GM19035 (cell line): ENCODE data around the gene KCNH4.

ENCODE experiments used
- ATAC-seq: cut with Tn5 transposase; IDR thresholded peaks from one replicate; pipeline ENCODE4 v1.9.1; 2021; ENCODE audit not compliant: unreplicated experiment

The KCNH4 gene

GRCh38 chr17:42120161-42120769, 60.7 kb downstream of the KCNH4 start:
- ATAC-seq, result no peak

DNA sequence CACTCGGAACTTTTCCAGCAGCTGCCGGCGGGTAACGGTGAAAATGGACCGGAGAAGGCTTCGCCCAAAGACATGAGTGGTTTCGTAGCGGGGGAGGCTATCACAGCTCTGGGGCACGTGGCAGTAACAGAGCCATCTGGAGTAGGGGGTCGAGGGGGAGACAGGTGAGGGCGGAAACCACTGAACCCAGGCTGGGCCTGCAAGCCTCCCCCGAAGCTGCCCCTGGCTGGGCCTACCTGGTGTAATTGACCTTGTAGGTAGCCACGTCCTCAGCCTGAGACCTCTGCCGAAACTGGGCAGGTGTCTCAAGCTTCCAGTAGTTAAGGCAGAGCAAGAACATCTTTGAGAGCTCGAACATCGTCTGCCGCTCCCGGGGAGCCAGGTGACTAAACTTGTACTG, 61.6 kb downstream of the KCNH4 start:
- no peak for ATAC-seq

- no peak for ATAC-seq
These were observed 62.4 kb downstream of the KCNH4 start for GRCh38 chr17:42118545-42118944.

GRCh38 chr17:42118126-42118510, 62.8 kb downstream of the KCNH4 start:
- no peak for ATAC-seq

- ATAC-seq, result no peak
These were observed 63.4 kb downstream of the KCNH4 start for GRCh38 chr17:42117397-42118125.

DNA sequence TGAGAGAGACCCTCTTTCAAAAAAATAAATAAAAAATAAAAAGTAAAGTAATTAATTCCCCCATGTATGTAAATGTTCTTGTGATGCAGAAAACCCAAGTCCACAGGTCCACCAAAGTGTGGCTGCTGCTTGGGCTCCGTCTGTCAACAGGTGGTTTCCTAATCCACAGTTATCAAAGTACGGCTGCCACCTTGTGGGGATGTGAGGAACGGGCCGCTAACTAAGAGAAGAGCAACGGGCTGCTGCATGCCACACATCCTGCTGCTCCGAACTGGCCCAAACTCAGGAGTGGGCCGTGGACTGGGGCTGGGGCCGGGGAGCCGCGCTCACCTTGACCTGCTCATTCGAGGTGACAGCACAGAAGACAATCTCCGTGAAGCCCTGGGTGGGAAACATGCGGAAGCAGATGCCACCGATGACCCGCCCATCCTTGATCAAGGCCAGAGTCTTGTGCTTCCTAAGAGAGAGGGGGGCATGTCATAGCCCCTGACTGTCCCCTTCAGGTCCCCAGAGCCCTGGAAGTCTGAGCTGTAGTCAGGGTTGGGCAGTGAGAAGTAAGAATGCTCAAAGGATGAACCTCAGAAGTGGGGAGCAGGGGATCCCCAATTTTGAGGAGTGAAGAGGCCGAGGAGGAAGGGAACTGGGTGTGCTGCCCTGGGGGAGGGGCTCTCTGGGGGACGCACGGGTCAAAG, 64.1 kb downstream of the KCNH4 start:
- ATAC-seq, result no peak

DNA sequence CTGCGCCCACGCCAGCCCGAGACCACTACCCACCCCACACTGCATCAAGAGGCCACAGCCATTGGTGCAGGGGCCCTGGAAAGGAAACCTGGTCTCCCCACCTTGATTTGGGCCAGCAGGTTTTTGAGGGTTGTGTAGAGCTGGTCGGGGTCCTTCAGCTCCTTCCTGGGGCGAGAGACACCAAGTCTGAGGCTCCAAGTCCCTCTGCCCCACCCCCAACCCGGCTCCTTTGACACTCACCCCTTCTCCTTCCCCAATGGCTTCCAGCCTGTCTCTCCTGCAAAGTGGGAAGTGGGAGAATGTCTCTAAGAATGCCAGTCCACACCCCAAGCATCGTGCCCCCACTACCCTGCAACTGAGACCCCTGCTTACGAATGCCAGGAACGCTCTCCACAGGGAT, 66.8 kb downstream of the KCNH4 start:
- no peak for ATAC-seq

GRCh38 chr17:42113293-42114069, 67.5 kb downstream of the KCNH4 start:
- ATAC-seq, result no peak

DNA sequence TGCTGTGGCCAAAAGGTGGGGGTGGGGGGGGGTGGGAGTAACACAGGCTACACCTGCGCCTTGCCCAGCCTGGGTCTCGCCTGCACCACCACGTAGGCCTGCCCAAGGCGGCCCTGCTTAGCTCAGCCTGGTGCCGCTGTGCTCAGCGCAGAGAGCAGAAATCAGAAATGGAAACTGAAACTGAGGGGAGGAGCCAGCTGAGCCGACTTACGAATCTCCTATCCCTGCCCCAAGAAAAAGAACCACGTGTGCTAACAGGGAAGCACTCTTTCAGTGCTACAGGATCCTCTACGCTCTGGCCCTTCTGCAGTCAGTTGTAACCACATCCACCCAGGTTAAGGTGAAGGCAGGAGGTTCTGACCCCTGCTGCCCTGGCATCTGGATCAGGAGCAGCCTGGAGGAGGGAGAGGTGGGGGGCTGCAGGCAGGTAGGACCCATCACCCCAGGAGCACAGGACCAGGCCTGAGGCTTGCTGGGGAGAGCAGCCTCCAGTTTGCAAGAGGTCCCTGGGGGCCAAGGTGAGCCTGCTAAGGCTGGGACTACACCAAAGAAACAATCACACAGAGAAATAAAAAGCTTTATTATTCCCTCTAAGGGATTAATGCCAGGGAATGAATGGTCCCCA, 68.3 kb downstream of the KCNH4 start, which contains the start of gene DHX58:
Gene DHX58 (minus strand): TSS at position 163 of the 625 bp plus-strand sequence. CDS start 822 bp downstream, outside the sequence.
- peak; percentile 58 for ATAC-seq

- peak; percentile 8 for ATAC-seq
These were observed 68.9 kb downstream of the KCNH4 start for GRCh38 chr17:42111871-42112551.

DNA sequence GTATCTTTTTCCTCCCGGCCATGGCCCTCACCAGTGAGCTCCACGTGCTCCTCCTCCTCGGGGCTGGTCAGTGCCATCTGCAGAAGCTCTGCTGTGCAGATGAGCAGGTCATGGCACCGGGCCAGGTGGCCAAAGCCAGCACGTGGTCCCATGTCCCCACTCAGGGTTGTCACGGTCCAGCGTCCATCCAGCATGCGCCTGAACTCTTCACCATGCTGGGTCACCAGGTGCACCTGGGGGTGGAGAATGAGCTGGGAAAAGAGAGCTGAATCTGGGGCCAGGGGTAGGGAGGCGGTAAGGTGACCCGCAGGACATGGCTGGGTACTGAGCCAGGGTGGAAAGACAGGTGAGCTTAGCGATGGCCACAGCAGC, 69.7 kb downstream of the KCNH4 start:
- ATAC-seq, result no peak

DNA sequence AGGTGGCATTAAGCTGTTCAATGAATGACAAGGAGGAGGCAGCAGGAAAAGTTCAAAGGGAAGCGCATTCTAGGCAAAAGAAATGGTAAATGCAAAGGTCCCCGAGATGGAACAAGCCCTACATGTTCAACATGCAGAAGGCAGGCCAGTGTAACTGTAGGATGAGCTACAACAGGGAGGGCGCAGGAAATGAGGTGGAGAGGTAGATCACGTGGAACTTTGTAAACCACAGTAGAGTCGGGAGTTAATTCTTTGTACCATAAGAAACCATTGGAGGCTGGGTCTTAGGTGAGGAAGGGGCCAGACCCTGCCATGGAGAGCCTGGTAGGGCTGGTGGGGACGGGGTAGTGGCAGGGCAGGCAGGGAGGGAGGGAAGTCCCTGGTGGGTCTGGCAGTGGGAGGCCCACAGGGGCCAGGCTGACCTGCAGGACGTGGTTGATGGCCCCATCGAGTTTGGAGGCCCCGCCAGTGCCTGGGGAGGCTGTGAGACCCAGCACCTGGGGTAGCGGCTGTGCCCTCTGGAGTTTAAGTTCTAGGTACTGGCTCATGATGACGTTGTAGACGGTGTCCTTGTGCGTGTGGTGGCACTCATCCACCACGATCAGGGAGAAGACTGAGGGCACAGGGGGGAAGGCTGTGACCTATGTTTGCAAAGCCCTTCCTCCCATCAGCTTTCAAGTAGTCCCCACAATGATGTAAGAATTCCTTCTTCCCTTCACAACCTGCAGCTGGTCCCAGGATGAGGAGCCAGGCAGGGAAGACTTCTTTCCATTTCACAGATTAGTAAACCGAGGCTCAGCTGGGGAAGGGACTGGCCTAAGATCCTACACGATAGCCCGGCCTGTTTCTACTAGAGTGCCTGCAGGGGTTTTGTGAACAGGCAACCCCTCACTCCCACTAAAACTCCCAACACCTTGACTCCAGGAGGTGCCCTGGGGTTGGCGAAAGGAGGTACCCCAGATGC, 70.4 kb downstream of the KCNH4 start:
- no peak for ATAC-seq

DNA sequence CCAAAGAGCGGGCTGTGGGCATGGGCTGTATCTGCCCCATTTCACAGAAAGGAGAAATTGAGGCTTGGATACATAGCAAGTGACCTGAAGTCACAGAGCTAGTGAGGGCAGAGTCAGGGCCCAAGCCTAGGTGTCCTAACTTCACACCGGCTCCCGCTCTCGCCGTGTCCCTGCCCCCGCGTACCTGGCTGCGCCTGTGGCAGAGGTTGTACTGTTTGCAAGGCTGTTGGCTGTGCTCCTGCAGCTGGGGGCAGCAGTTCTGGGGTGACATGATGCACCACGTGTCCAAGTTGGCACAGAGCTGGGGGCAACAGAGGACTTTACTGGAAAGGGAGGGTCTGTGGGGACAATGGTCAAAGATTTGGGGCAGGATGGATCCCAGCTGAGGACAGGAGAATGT, 71.9 kb downstream of the KCNH4 start:
- ATAC-seq, result no peak

- ATAC-seq, result peak; percentile 51
These were observed 73.1 kb downstream of the KCNH4 start for GRCh38 chr17:42107597-42108576.

DNA sequence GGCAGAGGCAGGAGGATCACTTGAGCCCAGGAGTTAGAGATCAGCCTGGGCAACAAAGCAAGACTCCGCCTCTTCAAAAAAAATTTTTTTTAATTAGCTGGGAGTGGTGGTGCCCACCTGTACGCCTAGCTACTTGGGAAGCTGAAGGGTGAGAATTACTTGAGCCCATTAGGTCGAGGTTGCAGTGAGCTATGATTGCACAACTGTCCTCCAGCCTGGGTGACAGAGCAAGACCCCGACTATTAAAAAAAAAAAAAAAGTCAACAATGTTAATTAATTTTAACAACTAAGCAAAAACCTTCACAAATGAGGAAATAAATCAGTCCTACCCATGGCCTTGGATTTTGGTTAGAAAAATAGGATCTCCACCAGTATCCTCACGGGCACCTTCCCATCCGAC, 73.8 kb downstream of the KCNH4 start:
- no peak for ATAC-seq
